ENCODE results near the gene BRWD1.

- TF ChIP-seq, protein P1, sequence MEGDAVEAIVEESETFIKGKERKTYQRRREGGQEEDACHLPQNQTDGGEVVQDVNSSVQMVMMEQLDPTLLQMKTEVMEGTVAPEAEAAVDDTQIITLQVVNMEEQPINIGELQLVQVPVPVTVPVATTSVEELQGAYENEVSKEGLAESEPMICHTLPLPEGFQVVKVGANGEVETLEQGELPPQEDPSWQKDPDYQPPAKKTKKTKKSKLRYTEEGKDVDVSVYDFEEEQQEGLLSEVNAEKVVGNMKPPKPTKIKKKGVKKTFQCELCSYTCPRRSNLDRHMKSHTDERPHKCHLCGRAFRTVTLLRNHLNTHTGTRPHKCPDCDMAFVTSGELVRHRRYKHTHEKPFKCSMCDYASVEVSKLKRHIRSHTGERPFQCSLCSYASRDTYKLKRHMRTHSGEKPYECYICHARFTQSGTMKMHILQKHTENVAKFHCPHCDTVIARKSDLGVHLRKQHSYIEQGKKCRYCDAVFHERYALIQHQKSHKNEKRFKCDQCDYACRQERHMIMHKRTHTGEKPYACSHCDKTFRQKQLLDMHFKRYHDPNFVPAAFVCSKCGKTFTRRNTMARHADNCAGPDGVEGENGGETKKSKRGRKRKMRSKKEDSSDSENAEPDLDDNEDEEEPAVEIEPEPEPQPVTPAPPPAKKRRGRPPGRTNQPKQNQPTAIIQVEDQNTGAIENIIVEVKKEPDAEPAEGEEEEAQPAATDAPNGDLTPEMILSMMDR (IDR thresholded peaks at IDR 0.05; ENCODE audit: insufficient read depth, low read length, poor library complexity, severe bottlenecking): no peak
- no peak for TF ChIP-seq EZH2phosphoT487 (conservative IDR thresholded peaks at IDR 0.05; ENCODE audit: low read length)
Observed at GRCh38 chr21:39208624-39209333, 104.7 kb downstream of the BRWD1 start.
